Heart right ventricle (tissue), 16 donors: ENCODE results near the gene PUSL1. TPM values are rescaled to one million over a fixed set of nuclear protein-coding genes. Genes with fewer than 3 reads are reported as not detected.

Experiments
- ATAC-seq, 8 donors: fragments of 200-7000 bp; cut with Tn5 transposase; one replicate each; pipeline ENCODE4 v1.9.1; 2020; ENCODE audit warnings: mild to moderate bottlenecking in 8 of 8, moderate library complexity in 8 of 8, moderate number of reproducible peaks in 1 of 8
- DNase-seq, 2 donors: peaks; one replicate each; pipeline ENCODE4 v3.0.0-alpha.2; 2020
- H3K27ac ChIP-seq, 10 donors: fragments of 200-600 bp; sonication (generic) in 2 of 10; one replicate each; pipeline versions ENCODE4 v1.5.0 to v1.8.0; 2020 to 2022; ENCODE audit warnings: mild to moderate bottlenecking in 3 of 10
- H3K27me3 ChIP-seq, 7 donors: fragments of 200-600 bp; one replicate each; pipeline ENCODE4 v1.8.0; 2021 to 2022; ENCODE audit warnings: mild to moderate bottlenecking in 2 of 7
- H3K36me3 ChIP-seq, 9 donors: fragments of 200-600 bp; sonication (generic) in 1 of 9; one replicate each; pipeline versions ENCODE4 v1.5.0 to v1.8.0; 2020 to 2022; ENCODE audit warnings: mild to moderate bottlenecking in 2 of 9
- H3K4me1 ChIP-seq, 9 donors: fragments of 200-600 bp; sonication (generic) in 1 of 9; one replicate each; pipeline versions ENCODE4 v1.5.0 to v1.8.0; 2020 to 2022; ENCODE audit warnings: mild to moderate bottlenecking in 4 of 9
- H3K4me3 ChIP-seq, 10 donors: fragments of 200-600 bp; sonication (generic) in 2 of 10; one replicate each; pipeline versions ENCODE4 v1.5.0 to v1.8.0; 2020 to 2022; ENCODE audit warnings: mild to moderate bottlenecking in 7 of 10, moderate library complexity in 2 of 10
- H3K9me3 ChIP-seq, 11 donors: fragments of 200-600 bp in 10 of 11; sonication (generic) in 2 of 11; one replicate each; pipeline versions ENCODE4 v1.5.0 to v1.8.0; 2013 to 2022; ENCODE audit warnings: mild to moderate bottlenecking in 2 of 11, control low read depth in 1 of 11, moderate library complexity in 1 of 11
- WGBS, 2 donors: extraction: QIAGEN DNeasy Blood & Tissue Kit; methylation state at CpG; one replicate each; pipeline ENCODE4 v1.1.7; 2013; ENCODE audit warnings: inconsistent platforms in 1 of 2; 5-methylcytosine and 5-hydroxymethylcytosine counted together
- intact Hi-C, 10 donors: fragments of 100-400 bp; cut with DNase I; formaldehyde crosslinking; loops; one replicate each; pipeline versions ENCODE4 v1.11.1 to v1.14.2; 2022
- polyA plus RNA-seq, 2 donors: library from polyadenylated mRNA; stranded (reverse); fragments of 200-250 nt; gene quantifications; one replicate each; pipeline ENCODE4 v1.2.3, GENCODE V29; 2013
- total RNA-seq, 10 donors: library from RNA; stranded (reverse); fragmentation: NEBNext Ultra II Directional in 3 of 10; extraction: Animal tissue kit (Norgen Biotek cat#: 25700) in 3 of 10; gene quantifications; one replicate each; pipeline versions ENCODE4 v1.2.1 to v1.2.4, GENCODE V29; 2021 to 2023
- TF ChIP-seq, protein P1 (sequence below), 9 donors: fragments of 200-600 bp; sonication (generic) in 2 of 9; IDR thresholded peaks; one replicate each; pipeline versions ENCODE4 v1.5.0 to v1.8.0; 2021 to 2022; ENCODE audit warnings: antibody characterized with exemption in 9 of 9, mild to moderate bottlenecking in 5 of 9, moderate library complexity in 1 of 9
- donor health status: Arrhythmogenic right ventricular cardiomyopathy.
- donor health status: ischemic (EF 13 %, LVEDD 7.1; RV severe dilation, severe dysfunction).
- donor health status: healthy with polysubstance abuse.
- donor health status: DM: no; HTN: yes; CAD: no.
- donor health status: DM: no; HTN: no; CAD: no.
- donor health status: ischemic (EF 25% LVEDD 6.9; RV normal size, moderate dysfunction).
- donor health status: ischemic (EF 25% LVEDD 5.7; RV mildly dilated, moderate dysfunction).
- donor health status: healthy.
- donor health status: DM: yes; HTN: yes; CAD: no.
- donor health status: Ischemic cardiomyopathy.
- donor health status: ischemic (EF 35%, LVEDD 5.7; RV mildly dilated, moderate dysfunction).
- donor health status: nonischemic (EF 11% LVEDD 7.7; RV severe dilation, severe dysfunction).
- donor health status: DM: yes; HTN: yes; CAD: no.
- donor health status: PGD.
- donor health status: ischemic (EF 29% LVEDD 5.4; RV normal size, mild dysfunction).
- donor health status: nonischemic (EF 23%, LVEDD 6.1; RV moderate dilation, normal function).

PUSL1 gene
- total and polyA plus RNA-seq, 12 donors: 5.6 to 17.8 (median 9.1) TPM

DNA sequence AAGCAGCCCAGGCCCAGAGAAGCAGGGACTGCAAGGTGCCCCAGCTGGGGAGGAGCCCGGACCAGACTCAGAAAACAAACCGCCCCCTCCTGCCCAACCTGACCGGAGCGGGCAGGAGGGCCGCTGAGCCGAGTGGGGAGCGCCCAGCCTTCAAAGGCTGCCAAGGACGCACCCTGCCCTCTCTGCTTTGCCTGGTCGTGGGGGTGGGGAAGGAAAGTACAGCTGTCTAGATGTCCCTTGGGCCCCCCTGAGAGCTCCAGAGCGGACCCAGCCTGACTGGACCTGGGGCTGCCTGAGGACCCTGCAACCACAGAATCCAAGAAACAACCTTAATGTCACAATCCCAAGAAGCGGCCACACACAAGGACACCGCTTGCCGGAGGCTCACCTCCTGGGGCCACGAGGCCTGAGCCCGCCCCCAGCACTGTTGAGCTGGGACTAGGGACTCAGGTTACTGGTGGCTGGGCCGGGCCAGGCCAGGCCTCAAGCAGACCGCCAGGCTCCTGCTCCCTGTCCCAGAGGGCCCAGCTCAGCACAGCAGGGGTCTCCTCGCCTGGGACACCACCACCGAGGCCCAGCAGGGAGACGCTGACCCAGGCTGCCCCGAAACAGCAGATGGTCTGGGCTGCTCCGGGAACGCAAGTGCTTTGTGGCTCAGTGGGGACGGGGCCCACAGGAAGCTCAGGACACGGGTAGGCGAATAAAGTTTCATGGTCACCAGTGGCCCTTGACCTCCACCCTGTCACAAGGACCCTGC is 39.4 kb downstream of the PUSL1 start:
- peak overlapping the region; percentile 51 to 80 (median 72) for H3K4me3 ChIP-seq
- H3K36me3 ChIP-seq: no peaks in the 10 kb centered on the region
- H3K9me3 ChIP-seq: no peaks in the 10 kb centered on the region
- peaks cover 0 to 14% (median 2%) of the 10 kb centered on the region in 7 donors for H3K27me3 ChIP-seq
- peak in 7 of 8 donors; percentile 7 to 53 (median 32) for ATAC-seq
- WGBS, 2 donors: 25 to 35% methylated on average over 26 of the region's 26 CpGs
- no peak for DNase-seq
- peak overlapping the region; percentile 3 to 87 (median 82) for H3K27ac ChIP-seq
- TF ChIP-seq, protein P1, sequence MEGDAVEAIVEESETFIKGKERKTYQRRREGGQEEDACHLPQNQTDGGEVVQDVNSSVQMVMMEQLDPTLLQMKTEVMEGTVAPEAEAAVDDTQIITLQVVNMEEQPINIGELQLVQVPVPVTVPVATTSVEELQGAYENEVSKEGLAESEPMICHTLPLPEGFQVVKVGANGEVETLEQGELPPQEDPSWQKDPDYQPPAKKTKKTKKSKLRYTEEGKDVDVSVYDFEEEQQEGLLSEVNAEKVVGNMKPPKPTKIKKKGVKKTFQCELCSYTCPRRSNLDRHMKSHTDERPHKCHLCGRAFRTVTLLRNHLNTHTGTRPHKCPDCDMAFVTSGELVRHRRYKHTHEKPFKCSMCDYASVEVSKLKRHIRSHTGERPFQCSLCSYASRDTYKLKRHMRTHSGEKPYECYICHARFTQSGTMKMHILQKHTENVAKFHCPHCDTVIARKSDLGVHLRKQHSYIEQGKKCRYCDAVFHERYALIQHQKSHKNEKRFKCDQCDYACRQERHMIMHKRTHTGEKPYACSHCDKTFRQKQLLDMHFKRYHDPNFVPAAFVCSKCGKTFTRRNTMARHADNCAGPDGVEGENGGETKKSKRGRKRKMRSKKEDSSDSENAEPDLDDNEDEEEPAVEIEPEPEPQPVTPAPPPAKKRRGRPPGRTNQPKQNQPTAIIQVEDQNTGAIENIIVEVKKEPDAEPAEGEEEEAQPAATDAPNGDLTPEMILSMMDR (IDR thresholded peaks at IDR 0.05): no peak
- intact Hi-C loops: loop anchor here in 3 of 10 donors (2.0 to 5.0 kb wide), 2 partner anchors 23 to 41 kb away; partner anchors contain the start of genes ACAP3 (in 2 of the 3), PUSL1 (in 2 of the 3), CPTP (in 1 of the 3) and INTS11 (in 1 of the 3)
- peaks cover 29 to 70% (median 61%) of the 10 kb centered on the region in 9 donors for H3K4me1 ChIP-seq

DNA sequence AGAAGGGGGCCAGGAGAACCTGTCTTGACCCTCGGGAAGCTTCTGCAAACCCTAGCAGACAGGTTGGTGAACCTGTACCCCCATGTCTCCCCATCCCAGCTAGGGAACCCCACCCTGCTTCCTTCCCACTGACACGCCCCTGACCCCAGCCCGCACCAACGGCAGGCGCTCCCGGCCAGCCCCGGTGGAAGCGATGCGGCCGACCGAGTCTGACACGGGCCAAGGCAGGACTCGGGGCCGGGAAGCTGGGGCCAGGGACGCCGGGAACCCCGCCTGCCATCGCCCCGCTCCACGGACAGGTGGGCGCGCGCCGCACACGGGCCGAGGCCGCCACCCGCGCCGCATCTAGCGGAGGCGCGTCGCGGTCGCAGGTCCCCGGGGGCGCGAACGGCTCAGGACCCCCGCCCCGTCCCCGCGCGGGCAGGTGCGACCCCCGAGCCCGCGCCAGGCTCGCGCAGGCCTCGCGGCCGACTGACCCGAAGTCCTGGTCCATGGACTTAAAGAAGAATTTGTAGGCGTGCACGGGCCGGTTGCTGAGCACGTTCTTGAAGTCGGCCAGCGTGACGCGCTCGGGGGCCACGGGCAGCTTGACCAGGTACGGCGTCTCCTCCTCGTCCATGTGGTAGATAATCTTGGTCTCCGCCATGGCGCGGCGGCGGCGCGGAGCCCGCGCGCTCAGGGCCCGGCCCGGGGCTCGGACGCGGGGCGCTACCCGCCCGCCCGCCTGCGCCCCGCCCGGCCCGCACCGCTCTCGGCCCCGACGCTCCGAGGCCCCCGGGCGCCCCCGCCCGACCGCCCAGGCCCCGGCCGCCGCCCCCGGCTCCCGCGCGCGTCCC is 40.2 kb downstream of the PUSL1 start:
- Histone ChIP-seq H3K27me3 (peaks cover 0 to 22% (median 10%) of the 10 kb centered on the region in 7 donors), H3K4me1 (peaks cover 35 to 73% (median 65%) of the 10 kb centered on the region in 9 donors), H3K36me3 (peaks cover 0 to 7% (median 0%) of the 10 kb centered on the region in 9 donors), H3K9me3 (no peaks in the 10 kb centered on the region), H3K27ac (peak overlapping the region; percentile 5 to 87 (median 82)), H3K4me3 (peak overlapping the region; percentile 51 to 80 (median 72))
- intact Hi-C loops: loop anchor here in 3 of 10 donors (2.0 to 5.0 kb wide), 2 partner anchors 24 to 41 kb away; partner anchors contain the start of genes ACAP3 (in 2 of the 3), PUSL1 (in 2 of the 3), CPTP (in 1 of the 3) and INTS11 (in 1 of the 3)
- ATAC-seq (peak in 1 of 8 donors; percentile 0), DNase-seq (no peak)
- 0% methylated on average over 75 to 109 of the region's 109 CpGs for WGBS, 2 donors
- TF ChIP-seq, protein P1 (IDR thresholded peaks at IDR 0.05): no peak

DNA sequence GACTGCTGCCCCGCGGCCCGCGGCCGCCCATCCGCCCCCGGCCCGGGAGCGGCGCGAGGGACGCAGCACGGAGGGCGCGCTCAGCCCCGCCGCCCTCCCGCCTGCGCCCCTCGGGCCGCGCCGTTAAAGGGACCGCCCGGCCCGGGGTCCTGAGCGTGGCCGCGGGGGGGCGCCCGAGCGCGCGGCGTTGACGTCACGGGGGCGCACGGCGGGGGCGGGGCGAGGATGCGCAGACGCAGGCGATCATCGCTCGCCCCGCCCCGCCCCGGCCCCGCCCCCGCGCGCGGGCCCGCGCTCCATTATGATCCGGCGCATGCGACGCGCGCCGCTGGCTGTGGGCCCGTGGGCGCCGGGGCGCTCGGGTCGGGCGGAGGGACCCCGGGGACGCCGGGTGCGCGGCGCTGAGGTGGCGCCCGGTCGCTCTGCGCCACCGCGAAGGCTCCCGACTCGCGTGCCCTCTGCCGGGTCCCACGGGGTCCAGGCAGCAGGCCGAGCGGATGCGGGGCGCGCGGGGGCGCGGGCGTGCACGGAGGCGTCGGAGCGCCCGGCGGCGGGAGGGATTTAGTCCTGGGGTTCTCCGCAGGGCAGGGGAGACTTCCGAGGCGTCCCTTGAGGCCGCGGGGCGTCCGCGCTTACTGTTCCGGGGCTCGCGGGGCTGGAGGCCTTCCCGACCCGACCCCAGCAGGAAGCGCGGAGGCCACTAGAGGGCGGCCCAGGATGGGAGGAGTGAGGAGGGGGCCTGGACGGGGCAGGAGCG is 41.0 kb downstream of the PUSL1 start, which contains the start of gene DVL1:
TSS of gene DVL1 (minus strand) at position 163 of the 757 bp plus-strand sequence. CDS start 353 bp downstream, outside the sequence.
- intact Hi-C loops: loop anchor here in 3 of 10 donors (2.0 to 5.0 kb wide), 2 partner anchors 25 to 42 kb away; partner anchors contain the start of genes ACAP3 (in 2 of the 3), PUSL1 (in 2 of the 3), CPTP (in 1 of the 3) and INTS11 (in 1 of the 3)
- WGBS, 2 donors: 0% methylated on average over 50 to 118 of the region's 122 CpGs
- H3K27ac ChIP-seq: peak within 1 kb of the TSS; percentile 81 to 95 (median 92)
- TF ChIP-seq, protein P1 (IDR thresholded peaks at IDR 0.05): peak; percentile 12 to 64 (median 50)
- DNase-seq (peak; percentile 67 to 79), ATAC-seq (peak in 7 of 8 donors; percentile 4 to 63 (median 23))
- peaks cover 34 to 73% (median 67%) of the 10 kb centered on the region in 9 donors for H3K4me1 ChIP-seq
- no peaks in the 10 kb centered on the region for H3K9me3 ChIP-seq
- H3K4me3 ChIP-seq: peak within 1 kb of the TSS; percentile 61 to 80 (median 74)
- H3K27me3 ChIP-seq: peaks cover 0 to 30% (median 18%) of the 10 kb centered on the region in 7 donors
- H3K36me3 ChIP-seq: peaks cover 0 to 15% (median 0%) of the 10 kb centered on the region in 9 donors
